Immature natural killer cell (primary cell): ENCODE measurements around the gene SLC10A7. TPM values are rescaled to one million over a fixed set of nuclear protein-coding genes. Genes with fewer than 3 reads are reported as not detected.
A peak's percentile ranks its signal among the peaks of the same experiment; 100 is the strongest.

ENCODE experiments used
- DNase-seq, 3 donors: peaks; one replicate each; pipeline ENCODE4 v3.0.0; 2022; ENCODE audit warnings: mixed read lengths in 1 of 3
- H3K27ac Mint-ChIP-seq, 6 donors: one replicate each; pipeline ENCODE4 v1.8.0; 2020; ENCODE audit warnings: mixed read lengths in 6 of 6, mild to moderate bottlenecking in 5 of 6, inconsistent platforms in 4 of 6, moderate library complexity in 3 of 6
- H3K27me3 Mint-ChIP-seq, 3 donors: one replicate each; pipeline ENCODE4 v1.8.0; 2020 to 2021; ENCODE audit warnings: low read depth in 3 of 3, mild to moderate bottlenecking in 3 of 3, mixed read lengths in 3 of 3, moderate library complexity in 3 of 3, inconsistent platforms in 1 of 3
- H3K36me3 Mint-ChIP-seq, 3 donors: one replicate each; pipeline ENCODE4 v1.8.0; 2020; ENCODE audit warnings: mixed read lengths in 3 of 3, inconsistent platforms in 2 of 3, mild to moderate bottlenecking in 2 of 3
- H3K4me1 Mint-ChIP-seq, 2 donors: one replicate each; pipeline ENCODE4 v1.8.0; 2020; ENCODE audit warnings: inconsistent platforms in 2 of 2, mild to moderate bottlenecking in 2 of 2, mixed read lengths in 2 of 2, moderate library complexity in 1 of 2
- H3K4me3 Mint-ChIP-seq, 5 donors: one replicate each; pipeline ENCODE4 v1.8.0; 2020; ENCODE audit warnings: mild to moderate bottlenecking in 5 of 5, mixed read lengths in 5 of 5, inconsistent platforms in 3 of 5, moderate library complexity in 3 of 5
- H3K9me3 Mint-ChIP-seq, 6 donors: one replicate each; pipeline ENCODE4 v1.8.0; 2020; ENCODE audit warnings: mild to moderate bottlenecking in 6 of 6, mixed read lengths in 6 of 6, inconsistent platforms in 4 of 6, moderate library complexity in 3 of 6
- polyA plus RNA-seq, 3 donors: library from polyadenylated mRNA; unstranded; fragments of 300-500 nt; fragmentation: Illumina TruSeq; gene quantifications; one replicate each; pipeline ENCODE4 v1.2.3, GENCODE V29; 2021

SLC10A7 gene
- polyA plus RNA-seq, 3 donors from 2014 or later: 8.0 to 13.4 (median 8.8) TPM

GRCh38 chr4:146349306-146349705 is 172.4 kb downstream of the SLC10A7 start:
- H3K4me3 Mint-ChIP-seq: peak overlapping the region in 1 of 5 donors; percentile 50

GRCh38 chr4:146347822-146348221 is 173.9 kb downstream of the SLC10A7 start:
- H3K4me1 Mint-ChIP-seq: peaks cover 20 to 34% of the 10 kb centered on the region in 2 donors
- peak overlapping the region in 3 of 6 donors; percentile 5 to 44 (median 28) for H3K27ac Mint-ChIP-seq
- H3K4me3 Mint-ChIP-seq: no peak overlapping the region
- no peaks in the 10 kb centered on the region for H3K27me3 Mint-ChIP-seq
- H3K36me3 Mint-ChIP-seq: no peaks in the 10 kb centered on the region
- H3K9me3 Mint-ChIP-seq: peaks cover 0 to 7% (median 0%) of the 10 kb centered on the region in 6 donors
- no peak for DNase-seq

More at GRCh38 chr4:146349306-146349705, 172.4 kb downstream of the SLC10A7 start:
- no peaks in the 10 kb centered on the region for H3K36me3 Mint-ChIP-seq
- H3K27me3 Mint-ChIP-seq: no peaks in the 10 kb centered on the region
- DNase-seq: no peak
- H3K27ac Mint-ChIP-seq: no peak overlapping the region
- H3K9me3 Mint-ChIP-seq: peaks cover 0 to 7% (median 0%) of the 10 kb centered on the region in 6 donors
- peaks cover 10 to 22% of the 10 kb centered on the region in 2 donors for H3K4me1 Mint-ChIP-seq

GRCh38 chr4:146346276-146346675 is 175.5 kb downstream of the SLC10A7 start:
- H3K27ac Mint-ChIP-seq: no peak overlapping the region

GRCh38 chr4:146343776-146344175 is 178.0 kb downstream of the SLC10A7 start:
- no peak for DNase-seq
- H3K36me3 Mint-ChIP-seq: no peaks in the 10 kb centered on the region
- peaks cover 13 to 24% of the 10 kb centered on the region in 2 donors for H3K4me1 Mint-ChIP-seq
- no peak overlapping the region for H3K27ac Mint-ChIP-seq
- H3K4me3 Mint-ChIP-seq: no peak overlapping the region
- no peaks in the 10 kb centered on the region for H3K27me3 Mint-ChIP-seq
- H3K9me3 Mint-ChIP-seq: no peaks in the 10 kb centered on the region

More at GRCh38 chr4:146346276-146346675, 175.5 kb downstream of the SLC10A7 start:
- peaks cover 20 to 34% of the 10 kb centered on the region in 2 donors for H3K4me1 Mint-ChIP-seq
- DNase-seq: no peak
- H3K9me3 Mint-ChIP-seq: peaks cover 0 to 7% (median 0%) of the 10 kb centered on the region in 6 donors
- H3K36me3 Mint-ChIP-seq: no peaks in the 10 kb centered on the region
- H3K4me3 Mint-ChIP-seq: no peak overlapping the region
- no peaks in the 10 kb centered on the region for H3K27me3 Mint-ChIP-seq

GRCh38 chr4:146343199-146343598 is 178.5 kb downstream of the SLC10A7 start:
- peak overlapping the region in 1 of 6 donors; percentile 20 for H3K27ac Mint-ChIP-seq

GRCh38 chr4:146342600-146343192 is 179.0 kb downstream of the SLC10A7 start:
- Mint-ChIP-seq H3K27ac (peak overlapping the region in 1 of 6 donors; percentile 20), H3K4me1 (peaks cover 13 to 18% of the 10 kb centered on the region in 2 donors), H3K9me3 (no peaks in the 10 kb centered on the region), H3K4me3 (no peak overlapping the region), H3K27me3 (no peaks in the 10 kb centered on the region), H3K36me3 (no peaks in the 10 kb centered on the region)
- DNase-seq: peak; percentile 18 to 39 (median 27)

More at GRCh38 chr4:146343199-146343598, 178.5 kb downstream of the SLC10A7 start:
- no peaks in the 10 kb centered on the region for H3K9me3 Mint-ChIP-seq
- no peaks in the 10 kb centered on the region for H3K36me3 Mint-ChIP-seq
- no peak for DNase-seq
- H3K4me3 Mint-ChIP-seq: no peak overlapping the region
- H3K4me1 Mint-ChIP-seq: peaks cover 13 to 18% of the 10 kb centered on the region in 2 donors
- no peaks in the 10 kb centered on the region for H3K27me3 Mint-ChIP-seq

GRCh38 chr4:146340798-146341197 is 180.9 kb downstream of the SLC10A7 start:
- H3K9me3 Mint-ChIP-seq: no peaks in the 10 kb centered on the region
- H3K4me3 Mint-ChIP-seq: no peak overlapping the region
- no peaks in the 10 kb centered on the region for H3K36me3 Mint-ChIP-seq
- DNase-seq: no peak
- H3K27me3 Mint-ChIP-seq: no peaks in the 10 kb centered on the region
- peaks cover 10 to 12% of the 10 kb centered on the region in 2 donors for H3K4me1 Mint-ChIP-seq
- no peak overlapping the region for H3K27ac Mint-ChIP-seq

GRCh38 chr4:146338512-146338911 is 183.2 kb downstream of the SLC10A7 start:
- Mint-ChIP-seq H3K4me1 (peaks cover 5 to 7% of the 10 kb centered on the region in 2 donors), H3K9me3 (no peaks in the 10 kb centered on the region), H3K27me3 (no peaks in the 10 kb centered on the region), H3K27ac (no peak overlapping the region), H3K4me3 (no peak overlapping the region), H3K36me3 (no peaks in the 10 kb centered on the region)
- DNase-seq: no peak

GRCh38 chr4:146336410-146336807 is 185.3 kb downstream of the SLC10A7 start:
- Mint-ChIP-seq H3K9me3 (no peaks in the 10 kb centered on the region), H3K36me3 (no peaks in the 10 kb centered on the region), H3K27ac (no peak overlapping the region), H3K4me3 (no peak overlapping the region), H3K27me3 (no peaks in the 10 kb centered on the region), H3K4me1 (no peaks in the 10 kb centered on the region)
- no peak for DNase-seq

GRCh38 chr4:146335763-146336409 is 185.9 kb downstream of the SLC10A7 start:
- Mint-ChIP-seq H3K9me3 (no peaks in the 10 kb centered on the region), H3K4me1 (no peaks in the 10 kb centered on the region), H3K36me3 (no peaks in the 10 kb centered on the region), H3K27ac (no peak overlapping the region), H3K27me3 (no peaks in the 10 kb centered on the region), H3K4me3 (no peak overlapping the region)
- DNase-seq: no peak

GRCh38 chr4:146334862-146335449 is 186.8 kb downstream of the SLC10A7 start:
- H3K4me1 Mint-ChIP-seq: no peaks in the 10 kb centered on the region

GRCh38 chr4:146333895-146334262 is 187.9 kb downstream of the SLC10A7 start:
- Mint-ChIP-seq H3K27me3 (no peaks in the 10 kb centered on the region), H3K36me3 (no peaks in the 10 kb centered on the region), H3K4me3 (no peak overlapping the region), H3K9me3 (no peaks in the 10 kb centered on the region), H3K27ac (no peak overlapping the region), H3K4me1 (no peaks in the 10 kb centered on the region)
- DNase-seq: no peak

More at GRCh38 chr4:146334862-146335449, 186.8 kb downstream of the SLC10A7 start:
- H3K9me3 Mint-ChIP-seq: no peaks in the 10 kb centered on the region
- H3K27ac Mint-ChIP-seq: no peak overlapping the region
- H3K27me3 Mint-ChIP-seq: no peaks in the 10 kb centered on the region
- no peak for DNase-seq
- no peaks in the 10 kb centered on the region for H3K36me3 Mint-ChIP-seq
- no peak overlapping the region for H3K4me3 Mint-ChIP-seq

GRCh38 chr4:146333187-146333894 is 188.4 kb downstream of the SLC10A7 start:
- Mint-ChIP-seq H3K27ac (no peak overlapping the region), H3K4me1 (no peaks in the 10 kb centered on the region)

GRCh38 chr4:146330392-146330791 is 191.3 kb downstream of the SLC10A7 start:
- no peak overlapping the region for H3K27ac Mint-ChIP-seq
- H3K4me3 Mint-ChIP-seq: no peak overlapping the region
- peaks cover 0 to 2% (median 0%) of the 10 kb centered on the region in 3 donors for H3K27me3 Mint-ChIP-seq
- H3K36me3 Mint-ChIP-seq: peaks cover 0 to 1% (median 0%) of the 10 kb centered on the region in 3 donors
- no peaks in the 10 kb centered on the region for H3K9me3 Mint-ChIP-seq
- no peaks in the 10 kb centered on the region for H3K4me1 Mint-ChIP-seq
- DNase-seq: no peak

More at GRCh38 chr4:146333187-146333894, 188.4 kb downstream of the SLC10A7 start:
- no peak for DNase-seq
- H3K9me3 Mint-ChIP-seq: no peaks in the 10 kb centered on the region
- H3K27me3 Mint-ChIP-seq: peaks cover 0 to 2% (median 0%) of the 10 kb centered on the region in 3 donors
- no peaks in the 10 kb centered on the region for H3K36me3 Mint-ChIP-seq
- no peak overlapping the region for H3K4me3 Mint-ChIP-seq
